Heart left ventricle (tissue), 16 donors: ENCODE measurements around the gene OR10A5. TPM values are rescaled to one million over a fixed set of nuclear protein-coding genes. Genes with fewer than 3 reads are reported as not detected.

Experiments used
- ATAC-seq, 4 donors: fragments of 200-7000 bp; cut with Tn5 transposase; one replicate each; pipeline ENCODE4 v1.9.1; 2020 to 2022; ENCODE audit warnings: moderate library complexity in 4 of 4, mild to moderate bottlenecking in 3 of 4, moderate number of reproducible peaks in 1 of 4
- DNase-seq, 5 donors: peaks; one replicate each; pipeline ENCODE4 v3.0.0-alpha.2; 2020
- H3K27ac ChIP-seq, 12 donors: fragments of 200-600 bp; sonication (generic) in 4 of 12; one replicate each; pipeline versions ENCODE4 v1.5.0 to v1.8.0; 2016 to 2022; ENCODE audit warnings: mild to moderate bottlenecking in 2 of 12
- H3K27me3 ChIP-seq, 9 donors: fragments of 200-600 bp; sonication (generic) in 2 of 9; one replicate each; pipeline versions ENCODE4 v1.5.1 to v1.8.0; 2016 to 2022; ENCODE audit warnings: mild to moderate bottlenecking in 3 of 9
- H3K36me3 ChIP-seq, 9 donors: fragments of 200-600 bp; sonication (generic) in 2 of 9; one replicate each; pipeline versions ENCODE4 v1.5.0 to v1.8.0; 2018 to 2022; ENCODE audit warnings: mild to moderate bottlenecking in 2 of 9
- H3K4me1 ChIP-seq, 12 donors: fragments of 200-600 bp; sonication (generic) in 4 of 12; one replicate each; pipeline versions ENCODE4 v1.5.0 to v1.8.0; 2016 to 2022; ENCODE audit warnings: mild to moderate bottlenecking in 3 of 12
- H3K4me3 ChIP-seq, 12 donors: fragments of 200-600 bp; sonication (generic) in 4 of 12; one replicate each; pipeline versions ENCODE4 v1.5.0 to v1.8.0; 2017 to 2022; ENCODE audit warnings: mild to moderate bottlenecking in 9 of 12, moderate library complexity in 4 of 12
- H3K9me3 ChIP-seq, 12 donors: fragments of 200-600 bp; sonication (generic) in 4 of 12; one replicate each; pipeline versions ENCODE4 v1.5.0 to v1.8.0; 2016 to 2022; ENCODE audit warnings: mild to moderate bottlenecking in 1 of 12
- CTCF ChIP-seq, 12 donors: fragments of 200-600 bp; sonication (generic) in 4 of 12; IDR thresholded peaks; one replicate each; pipeline versions ENCODE4 v1.5.0 to v1.8.0; 2018 to 2022; ENCODE audit warnings: antibody characterized with exemption in 12 of 12, mild to moderate bottlenecking in 5 of 12
- POLR2A ChIP-seq, 2 donors: fragments of 450-650 bp; IDR thresholded peaks; one replicate each; pipeline ENCODE4 v1.6.1; 2017; ENCODE audit warnings: antibody characterized with exemption in 2 of 2, mild to moderate bottlenecking in 2 of 2, moderate library complexity in 2 of 2
- WGBS, 4 donors: extraction: QIAGEN DNeasy Blood & Tissue Kit in 2 of 4; methylation state at CpG; one replicate each; pipeline versions ENCODE4 v1.1.5 to v1.1.7; 2013 to 2018; 5-methylcytosine and 5-hydroxymethylcytosine counted together
- intact Hi-C, 10 donors: fragments of 100-400 bp; cut with DNase I; formaldehyde crosslinking; loops; one replicate each; pipeline versions ENCODE4 v1.11.1 to v1.14.2; 2022
- polyA plus RNA-seq, 2 donors: library from polyadenylated mRNA; stranded (reverse); fragments of 200-250 nt; gene quantifications; one replicate each; pipeline ENCODE4 v1.2.3, GENCODE V29; 2013
- total RNA-seq, 9 donors: library from RNA; depleted of rRNA in 2 of 9; stranded (reverse); fragments of >200 nt in 2 of 9; fragmentation: NEBNext Ultra II Directional in 3 of 9; extraction: Animal tissue kit (Norgen Biotek cat#: 25700) in 3 of 9; gene quantifications; one replicate each; pipeline versions ENCODE4 v1.1.0 to v1.2.4, GENCODE V29; 2016 to 2023
- donor health status: ischemic (EF 13 %, LVEDD 7.1; RV severe dilation, severe dysfunction).
- donor health status: healthy with polysubstance abuse.
- donor health status: DM: no; HTN: yes; CAD: no.
- donor health status: DM: no; HTN: no; CAD: no.
- donor health status: ischemic (EF 25% LVEDD 6.9; RV normal size, moderate dysfunction).
- donor health status: ischemic (EF 25% LVEDD 5.7; RV mildly dilated, moderate dysfunction).
- donor health status: healthy.
- donor health status: DM: yes; HTN: yes; CAD: no.
- donor health status: ischemic (EF 35%, LVEDD 5.7; RV mildly dilated, moderate dysfunction).
- donor health status: nonischemic (EF 11% LVEDD 7.7; RV severe dilation, severe dysfunction).
- donor health status: DM: yes; HTN: yes; CAD: no.
- donor health status: PGD.
- donor health status: ischemic (EF 29% LVEDD 5.4; RV normal size, mild dysfunction).
- donor health status: nonischemic (EF 23%, LVEDD 6.1; RV moderate dilation, normal function).

OR10A5 gene
- total and polyA plus RNA-seq, 11 donors = not detected

- DNase-seq (no peak), ATAC-seq (peak in 2 of 4 donors; percentile 22 to 50)
- no peak overlapping the region for H3K27ac ChIP-seq
- H3K9me3 ChIP-seq = peaks cover 0 to 7% (median 0%) of the 10 kb centered on the region in 12 donors
- TF ChIP-seq POLR2A (IDR thresholded peaks at IDR 0.05) (no peak), CTCF (IDR thresholded peaks at IDR 0.05) (no peak)
- no peak overlapping the region for H3K4me3 ChIP-seq
- intact Hi-C loops = no loop called here
- no peaks in the 10 kb centered on the region for H3K36me3 ChIP-seq
- H3K27me3 ChIP-seq = no peaks in the 10 kb centered on the region
- 73 to 79% (median 77%) methylated on average over 7 of the region's 7 CpGs for WGBS, 4 donors
- H3K4me1 ChIP-seq = no peaks in the 10 kb centered on the region
Measured at GRCh38 chr11:6825231-6825744, 20.2 kb upstream of the OR10A5 start.

GRCh38 chr11:6828103-6828502 is 17.4 kb upstream of the OR10A5 start:
- H3K36me3 ChIP-seq = no peaks in the 10 kb centered on the region
- TF ChIP-seq POLR2A (IDR thresholded peaks at IDR 0.05) = no peak
- TF ChIP-seq CTCF (IDR thresholded peaks at IDR 0.05) = no peak
- ATAC-seq (no peak), DNase-seq (no peak)
- no peak overlapping the region for H3K27ac ChIP-seq
- no peaks in the 10 kb centered on the region for H3K4me1 ChIP-seq
- H3K9me3 ChIP-seq = no peaks in the 10 kb centered on the region
- intact Hi-C loops = no loop called here
- 81 to 92% (median 86%) methylated on average over 1 of the region's 1 CpG for WGBS, 4 donors
- no peaks in the 10 kb centered on the region for H3K27me3 ChIP-seq
- no peak overlapping the region for H3K4me3 ChIP-seq

GRCh38 chr11:6833356-6833755 is 12.1 kb upstream of the OR10A5 start:
- Histone ChIP-seq H3K4me3 (no peak overlapping the region), H3K36me3 (no peaks in the 10 kb centered on the region), H3K27me3 (no peaks in the 10 kb centered on the region), H3K4me1 (no peaks in the 10 kb centered on the region), H3K9me3 (no peaks in the 10 kb centered on the region), H3K27ac (no peak overlapping the region)
- TF ChIP-seq POLR2A (IDR thresholded peaks at IDR 0.05) (no peak), CTCF (IDR thresholded peaks at IDR 0.05) (no peak)
- intact Hi-C loops = no loop called here
- ATAC-seq (no peak), DNase-seq (no peak)
- 77 to 86% (median 82%) methylated on average over 6 of the region's 6 CpGs for WGBS, 4 donors

- 64 to 83% (median 70%) methylated on average over 1 of the region's 1 CpG for WGBS, 4 donors
- H3K4me1 ChIP-seq = no peaks in the 10 kb centered on the region
- H3K9me3 ChIP-seq = no peaks in the 10 kb centered on the region
- DNase-seq = no peak
- no peak for TF ChIP-seq POLR2A (IDR thresholded peaks at IDR 0.05)
- TF ChIP-seq CTCF (IDR thresholded peaks at IDR 0.05) = no peak
- H3K27ac ChIP-seq = no peak overlapping the region
- no peak overlapping the region for H3K4me3 ChIP-seq
- H3K36me3 ChIP-seq = no peaks in the 10 kb centered on the region
- intact Hi-C loops = no loop called here
- no peaks in the 10 kb centered on the region for H3K27me3 ChIP-seq
- ATAC-seq = no peak
Measured at GRCh38 chr11:6834021-6834420, 11.5 kb upstream of the OR10A5 start.
